Putamen (tissue), 1 donor: ENCODE results near the gene TPM2.

Experiments
- DNase-seq: peaks from one replicate; pipeline ENCODE4 v3.0.0-alpha.2; 2016; ENCODE audit warnings: low spot score

The TPM2 gene

GRCh38 chr9:35689542-35690293, at the start of gene TPM2:
TSS of gene TPM2 (minus strand) at chr9:35689925. CDS start at chr9:35689817, 108 bp downstream.
- no peak for DNase-seq

- DNase-seq, result no peak
Measured at GRCh38 chr9:35738924-35739323, 49.2 kb upstream of the TPM2 start.

- no peak for DNase-seq
Measured at GRCh38 chr9:35738186-35738585, 48.5 kb upstream of the TPM2 start.

GRCh38 chr9:35737143-35737542, 47.4 kb upstream of the TPM2 start:
- no peak for DNase-seq

- no peak for DNase-seq
Measured at GRCh38 chr9:35736201-35736633, 46.5 kb upstream of the TPM2 start.

- DNase-seq, result no peak
Measured at GRCh38 chr9:35734096-35734495, 44.4 kb upstream of the TPM2 start.

- DNase-seq, result no peak
Measured at GRCh38 chr9:35732800-35733541, 43.2 kb upstream of the TPM2 start.

- DNase-seq, result peak; percentile 98
Measured at GRCh38 chr9:35732185-35732799, 42.6 kb upstream of the TPM2 start, which contains the start of the genes CREB3 and TLN1. TSS of gene CREB3 (plus strand) at chr9:35732666. CDS start at chr9:35732773, 107 bp downstream. TSS of gene TLN1 (minus strand) at chr9:35732195. CDS start at chr9:35725694, 6,501 bp downstream.

- no peak for DNase-seq
Measured at GRCh38 chr9:35731415-35732184, 41.9 kb upstream of the TPM2 start.

- no peak for DNase-seq
Measured at GRCh38 chr9:35730486-35730854, 40.7 kb upstream of the TPM2 start.

GRCh38 chr9:35729700-35730485, 40.2 kb upstream of the TPM2 start:
- no peak for DNase-seq

- DNase-seq, result no peak
Measured at GRCh38 chr9:35729101-35729500, 39.4 kb upstream of the TPM2 start.

- peak; percentile 58 for DNase-seq
Measured at GRCh38 chr9:35728041-35728971, 38.6 kb upstream of the TPM2 start.

- DNase-seq, result no peak
Measured at GRCh38 chr9:35727676-35728040, 37.9 kb upstream of the TPM2 start.

GRCh38 chr9:35726931-35727330, 37.2 kb upstream of the TPM2 start:
- peak; percentile 80 for DNase-seq

- DNase-seq, result no peak
Measured at GRCh38 chr9:35725362-35725761, 35.6 kb upstream of the TPM2 start.

GRCh38 chr9:35723908-35724307, 34.2 kb upstream of the TPM2 start:
- DNase-seq, result no peak

GRCh38 chr9:35723426-35723825, 33.7 kb upstream of the TPM2 start:
- no peak for DNase-seq

GRCh38 chr9:35719546-35719945, 29.8 kb upstream of the TPM2 start:
- no peak for DNase-seq
